Duodenal mucosa (tissue), 2 donors: Measurements from ENCODE around the gene INF2.

Experiments
- H3K27ac ChIP-seq: one replicate; pipeline ENCODE4 v1.7.0; 2013; ENCODE audit warnings: low read depth, low read length
- H3K27me3 ChIP-seq, 2 donors: one replicate each; pipeline ENCODE4 v1.7.0; 2013; ENCODE audit warnings: low read length in 2 of 2, control low read depth in 1 of 2; ENCODE audit not compliant: insufficient read depth in 2 of 2, control insufficient read depth in 1 of 2
- H3K36me3 ChIP-seq, 2 donors: one replicate each; pipeline ENCODE4 v1.7.0; 2013; ENCODE audit warnings: low read length in 2 of 2, control low read depth in 1 of 2; ENCODE audit not compliant: insufficient read depth in 2 of 2, control insufficient read depth in 1 of 2
- H3K4me1 ChIP-seq, 2 donors: one replicate each; pipeline ENCODE4 v1.7.0; 2013; ENCODE audit warnings: low read length in 2 of 2, control low read depth in 1 of 2; ENCODE audit not compliant: insufficient read depth in 2 of 2, control insufficient read depth in 1 of 2
- H3K4me3 ChIP-seq, 2 donors: one replicate each; pipeline ENCODE4 v1.7.0; 2013; ENCODE audit warnings: low read length in 2 of 2, low read depth in 1 of 2
- H3K9ac ChIP-seq, 2 donors: one replicate each; pipeline ENCODE4 v1.7.0; 2013; ENCODE audit warnings: low read length in 2 of 2, low read depth in 1 of 2
- H3K9me3 ChIP-seq, 2 donors: one replicate each; pipeline ENCODE4 v1.7.0; 2013; ENCODE audit warnings: low read length in 2 of 2, control low read depth in 1 of 2; ENCODE audit not compliant: control insufficient read depth in 1 of 2

The INF2 gene

DNA sequence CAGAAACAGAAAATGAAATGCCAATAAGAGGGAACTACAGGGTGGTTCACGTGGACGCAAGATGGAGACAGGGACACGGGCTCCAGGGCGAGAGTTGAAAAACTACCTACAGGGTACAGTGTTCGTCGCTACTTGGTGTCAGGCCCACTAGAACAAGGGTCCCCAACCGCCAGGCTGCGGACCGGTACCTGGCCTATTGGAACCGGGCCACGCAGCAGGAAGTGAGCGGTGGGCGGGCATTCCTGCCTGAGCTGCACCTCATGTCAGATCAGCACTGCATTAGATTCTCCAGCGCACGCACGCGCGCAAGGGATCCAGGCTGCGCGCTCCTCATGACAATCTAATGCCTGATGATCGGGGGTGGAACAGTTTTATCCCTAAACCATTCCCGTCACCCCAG, 14.8 kb downstream of the INF2 start:
- H3K27ac ChIP-seq = no peak overlapping the region
- H3K4me3 ChIP-seq = no peak overlapping the region
- H3K27me3 ChIP-seq = no peaks in the 10 kb centered on the region
- no peaks in the 10 kb centered on the region for H3K9me3 ChIP-seq
- H3K9ac ChIP-seq = no peak overlapping the region
- H3K4me1 ChIP-seq = no peaks in the 10 kb centered on the region
- peaks cover 10 to 57% of the 10 kb centered on the region in 2 donors for H3K36me3 ChIP-seq

DNA sequence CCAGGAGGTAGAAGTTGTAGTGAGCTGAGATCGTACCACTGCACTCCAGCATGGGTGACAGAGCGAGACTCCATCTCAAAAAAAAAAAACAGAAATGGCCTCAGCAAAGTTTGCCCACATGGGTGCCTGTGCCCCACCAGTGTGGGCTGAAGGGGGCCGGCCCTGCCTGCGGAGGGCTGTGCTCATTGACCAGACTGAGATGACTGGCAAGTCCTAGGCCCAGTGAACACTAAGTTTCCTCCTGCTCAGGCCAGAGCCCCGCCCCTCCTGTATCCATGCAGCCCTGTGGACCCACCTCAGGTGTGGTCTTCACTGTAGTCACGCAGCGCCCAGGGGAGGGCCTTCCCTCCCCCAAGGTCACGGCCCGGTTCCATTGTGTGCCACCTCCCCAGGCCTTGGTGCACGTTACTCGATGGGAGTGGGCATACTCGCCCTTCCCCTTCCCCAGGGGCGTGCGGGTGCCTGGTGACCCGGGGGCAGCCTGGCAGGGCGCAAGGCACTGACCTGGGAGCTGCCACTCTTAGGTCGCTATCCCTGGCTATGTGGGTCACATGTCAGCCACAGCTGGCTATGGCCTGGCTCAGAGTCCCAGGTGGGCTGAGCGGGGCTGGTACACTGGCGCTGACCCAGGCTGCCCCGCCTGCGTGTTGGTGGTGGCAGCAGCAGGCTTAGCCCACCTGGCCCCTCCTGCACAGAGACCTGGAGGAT, 16.1 kb downstream of the INF2 start:
- Histone ChIP-seq H3K9ac (no peak overlapping the region), H3K9me3 (no peaks in the 10 kb centered on the region), H3K4me1 (no peaks in the 10 kb centered on the region), H3K4me3 (no peak overlapping the region), H3K27me3 (no peaks in the 10 kb centered on the region), H3K27ac (no peak overlapping the region), H3K36me3 (peaks cover 19 to 70% of the 10 kb centered on the region in 2 donors)

DNA sequence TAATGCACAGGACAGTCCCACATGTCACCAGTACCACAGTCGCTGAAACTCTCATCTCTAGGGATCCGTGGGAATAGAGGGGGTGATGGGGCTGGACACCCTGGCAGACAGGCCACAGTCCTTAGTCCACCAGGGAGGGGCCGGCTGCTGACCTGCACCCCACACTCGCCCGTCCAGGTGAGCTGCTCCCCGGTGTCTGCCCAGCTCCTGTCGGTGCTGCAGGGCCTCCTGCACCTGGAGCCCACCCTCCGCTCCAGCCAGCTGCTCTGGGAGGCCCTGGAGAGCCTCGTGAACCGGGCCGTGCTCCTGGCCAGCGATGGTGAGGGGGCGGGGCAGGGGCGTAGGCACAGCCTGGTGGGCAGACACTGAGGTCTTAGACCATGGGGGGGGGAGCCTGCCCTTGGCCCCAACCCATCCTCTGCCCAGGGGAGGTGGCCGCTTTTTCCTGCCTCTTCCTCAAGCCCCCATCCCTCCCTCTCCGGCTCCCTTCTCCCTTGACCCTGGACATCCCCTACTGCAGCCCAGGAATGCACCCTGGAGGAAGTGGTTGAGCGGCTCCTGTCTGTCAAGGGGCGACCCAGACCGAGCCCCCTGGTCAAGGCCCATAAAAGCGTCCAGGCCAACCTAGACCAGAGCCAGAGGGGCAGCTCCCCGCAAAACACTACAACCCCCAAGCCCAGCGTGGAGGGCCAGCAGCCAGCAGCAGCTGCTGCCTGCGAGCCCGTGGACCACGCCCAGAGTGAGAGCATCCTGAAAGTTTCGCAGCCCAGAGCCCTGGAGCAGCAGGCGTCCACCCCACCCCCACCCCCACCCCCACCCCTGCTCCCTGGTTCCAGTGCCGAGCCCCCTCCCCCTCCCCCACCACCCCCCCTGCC, 17.6 kb downstream of the INF2 start:
- no peak overlapping the region for H3K9ac ChIP-seq
- no peaks in the 10 kb centered on the region for H3K4me1 ChIP-seq

DNA sequence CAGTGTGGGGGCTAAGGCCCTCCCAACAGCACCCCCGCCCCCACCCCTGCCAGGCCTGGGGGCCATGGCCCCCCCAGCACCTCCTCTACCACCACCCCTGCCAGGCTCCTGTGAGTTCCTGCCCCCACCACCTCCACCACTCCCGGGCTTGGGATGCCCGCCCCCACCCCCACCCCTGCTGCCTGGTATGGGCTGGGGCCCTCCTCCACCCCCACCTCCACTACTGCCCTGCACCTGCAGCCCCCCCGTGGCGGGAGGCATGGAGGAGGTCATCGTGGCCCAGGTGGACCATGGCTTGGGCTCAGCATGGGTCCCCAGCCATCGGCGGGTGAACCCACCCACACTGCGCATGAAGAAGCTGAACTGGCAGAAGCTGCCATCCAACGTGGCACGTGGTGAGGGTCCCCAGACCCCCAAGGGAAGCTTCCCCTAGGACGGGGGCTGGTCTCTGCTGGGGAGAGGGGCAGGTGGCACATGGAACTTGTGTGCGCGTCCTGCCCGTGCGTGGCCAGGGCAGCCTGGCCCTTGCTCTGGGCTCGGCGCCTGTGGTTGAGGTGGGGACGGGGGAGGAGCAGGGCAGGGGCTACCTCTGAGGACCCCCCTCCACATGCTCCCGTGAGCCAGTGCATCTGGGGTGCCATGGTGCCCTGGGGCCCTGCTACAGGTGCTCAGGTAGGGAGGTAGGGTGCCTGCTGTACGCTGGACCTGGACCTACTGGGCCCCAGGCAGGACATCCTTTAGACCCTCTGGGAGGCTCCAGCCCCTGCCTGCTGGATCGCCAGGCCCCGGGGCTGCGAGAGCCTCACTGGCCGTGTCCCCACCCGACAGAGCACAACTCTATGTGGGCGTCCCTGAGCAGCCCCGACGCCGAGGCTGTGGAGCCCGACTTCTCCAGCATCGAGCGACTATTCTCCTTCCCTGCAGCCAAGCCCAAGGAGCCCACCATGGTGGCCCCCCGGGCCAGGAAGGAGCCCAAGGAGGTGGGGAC, 18.5 kb downstream of the INF2 start:
- no peaks in the 10 kb centered on the region for H3K27me3 ChIP-seq

More for the DNA sequence above, 17.6 kb downstream of the INF2 start:
- no peaks in the 10 kb centered on the region for H3K9me3 ChIP-seq
- peaks cover 29 to 74% of the 10 kb centered on the region in 2 donors for H3K36me3 ChIP-seq
- H3K4me3 ChIP-seq = no peak overlapping the region
- H3K27ac ChIP-seq = no peak overlapping the region
- H3K27me3 ChIP-seq = no peaks in the 10 kb centered on the region

DNA sequence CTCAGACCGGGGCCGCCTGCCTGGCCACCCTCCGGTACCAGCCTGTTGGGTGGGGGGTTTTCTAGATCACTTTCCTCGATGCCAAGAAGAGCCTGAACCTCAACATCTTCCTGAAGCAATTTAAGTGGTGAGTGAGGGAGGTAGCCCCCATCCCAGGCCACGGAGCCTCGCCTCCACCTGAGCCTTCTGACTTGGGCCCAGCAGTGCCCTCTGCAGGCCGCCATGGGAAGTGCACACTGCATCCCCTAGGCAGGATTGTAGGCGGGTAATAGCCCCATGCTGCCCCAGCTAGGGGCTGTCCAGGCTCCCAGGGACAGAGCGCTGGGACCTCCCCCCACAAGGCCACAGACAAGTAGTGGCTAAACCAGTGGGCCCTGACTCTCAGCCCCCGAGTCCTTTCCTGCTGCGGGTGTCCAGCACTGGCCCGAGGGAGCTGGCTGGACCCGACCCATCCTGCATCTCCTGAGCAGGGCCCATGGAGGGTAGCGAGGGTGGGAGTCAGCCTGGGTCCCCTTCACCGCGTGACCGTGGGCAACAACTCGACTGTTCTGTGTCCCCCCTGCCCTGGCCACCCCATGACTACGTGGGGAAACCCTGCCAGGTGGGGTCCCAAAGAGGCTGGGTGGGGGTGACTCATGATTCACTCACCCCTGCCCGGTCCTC, 19.3 kb downstream of the INF2 start:
- H3K9ac ChIP-seq = no peak overlapping the region
- H3K36me3 ChIP-seq = peaks cover 26 to 72% of the 10 kb centered on the region in 2 donors
- H3K4me1 ChIP-seq = no peaks in the 10 kb centered on the region
- H3K9me3 ChIP-seq = no peaks in the 10 kb centered on the region
- no peak overlapping the region for H3K27ac ChIP-seq
- no peak overlapping the region for H3K4me3 ChIP-seq
- no peaks in the 10 kb centered on the region for H3K27me3 ChIP-seq

More for the DNA sequence above, 18.5 kb downstream of the INF2 start:
- Histone ChIP-seq H3K4me1 (no peaks in the 10 kb centered on the region), H3K27ac (no peak overlapping the region), H3K9ac (no peak overlapping the region), H3K9me3 (no peaks in the 10 kb centered on the region), H3K36me3 (peaks cover 29 to 76% of the 10 kb centered on the region in 2 donors), H3K4me3 (no peak overlapping the region)

DNA sequence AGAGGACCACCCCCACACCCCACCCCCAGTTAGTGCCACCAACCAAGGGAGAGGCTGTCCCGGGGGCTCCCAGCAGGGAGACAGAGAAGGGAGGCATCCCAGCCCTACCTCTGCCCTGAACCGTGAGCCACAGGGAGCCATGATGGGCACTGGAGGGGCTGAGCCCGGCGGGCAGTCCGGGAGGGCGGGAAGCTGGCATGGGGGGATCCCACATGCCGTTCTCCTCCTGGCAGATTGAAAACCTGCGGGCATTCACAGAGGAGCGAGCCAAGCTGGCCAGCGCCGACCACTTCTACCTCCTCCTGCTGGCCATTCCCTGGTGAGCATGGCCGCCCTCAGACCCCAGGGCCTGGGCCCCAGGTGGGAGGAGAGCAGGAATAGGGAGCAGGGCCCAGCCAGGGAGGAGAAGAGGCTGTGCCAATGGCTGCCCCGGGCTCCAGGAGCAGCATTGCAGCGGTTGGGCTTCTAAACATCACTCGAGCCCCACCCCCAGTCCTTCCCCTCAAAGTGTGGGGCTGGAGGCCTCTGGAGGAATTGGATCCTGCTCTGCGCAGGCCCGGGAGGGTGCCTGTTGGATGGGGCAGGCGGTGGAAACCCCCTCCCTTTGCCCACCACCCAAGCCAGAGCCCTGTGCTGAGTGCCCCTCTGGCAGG, 20.1 kb downstream of the INF2 start:
- no peak overlapping the region for H3K27ac ChIP-seq
- no peaks in the 10 kb centered on the region for H3K9me3 ChIP-seq
- H3K36me3 ChIP-seq = peaks cover 26 to 69% of the 10 kb centered on the region in 2 donors
- H3K27me3 ChIP-seq = no peaks in the 10 kb centered on the region
- H3K4me3 ChIP-seq = no peak overlapping the region
- no peak overlapping the region for H3K9ac ChIP-seq
- no peaks in the 10 kb centered on the region for H3K4me1 ChIP-seq

DNA sequence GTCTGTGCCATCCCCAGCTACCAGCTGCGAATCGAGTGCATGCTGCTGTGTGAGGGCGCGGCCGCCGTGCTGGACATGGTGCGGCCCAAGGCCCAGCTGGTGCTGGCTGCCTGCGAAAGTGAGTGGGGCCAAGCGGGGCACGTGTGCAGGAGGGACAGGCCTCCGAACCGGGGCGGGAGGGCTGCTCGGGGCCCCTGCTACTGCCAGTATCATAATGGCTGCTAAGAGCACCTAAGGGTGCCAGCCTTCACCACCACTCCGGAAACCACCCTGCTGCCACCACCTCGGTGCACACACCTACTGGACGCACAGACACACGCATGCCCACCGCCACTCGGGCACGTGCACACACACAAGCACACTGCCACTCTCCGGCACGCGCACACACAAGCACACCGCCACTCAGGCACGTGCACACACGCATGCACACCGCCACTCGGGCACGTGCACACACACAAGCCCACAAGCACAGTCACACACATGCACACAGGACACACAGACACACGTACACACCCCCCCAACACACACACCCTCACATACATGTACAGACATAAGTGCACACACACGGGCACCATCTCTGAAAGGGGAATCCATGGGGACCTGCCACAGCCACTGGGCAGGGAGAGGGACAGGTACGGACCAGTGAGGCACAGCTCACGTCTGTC, 20.8 kb downstream of the INF2 start:
- Histone ChIP-seq H3K9ac (no peak overlapping the region), H3K27ac (no peak overlapping the region), H3K4me3 (no peak overlapping the region), H3K27me3 (no peaks in the 10 kb centered on the region), H3K4me1 (no peaks in the 10 kb centered on the region), H3K36me3 (peaks cover 31 to 71% of the 10 kb centered on the region in 2 donors), H3K9me3 (no peaks in the 10 kb centered on the region)

DNA sequence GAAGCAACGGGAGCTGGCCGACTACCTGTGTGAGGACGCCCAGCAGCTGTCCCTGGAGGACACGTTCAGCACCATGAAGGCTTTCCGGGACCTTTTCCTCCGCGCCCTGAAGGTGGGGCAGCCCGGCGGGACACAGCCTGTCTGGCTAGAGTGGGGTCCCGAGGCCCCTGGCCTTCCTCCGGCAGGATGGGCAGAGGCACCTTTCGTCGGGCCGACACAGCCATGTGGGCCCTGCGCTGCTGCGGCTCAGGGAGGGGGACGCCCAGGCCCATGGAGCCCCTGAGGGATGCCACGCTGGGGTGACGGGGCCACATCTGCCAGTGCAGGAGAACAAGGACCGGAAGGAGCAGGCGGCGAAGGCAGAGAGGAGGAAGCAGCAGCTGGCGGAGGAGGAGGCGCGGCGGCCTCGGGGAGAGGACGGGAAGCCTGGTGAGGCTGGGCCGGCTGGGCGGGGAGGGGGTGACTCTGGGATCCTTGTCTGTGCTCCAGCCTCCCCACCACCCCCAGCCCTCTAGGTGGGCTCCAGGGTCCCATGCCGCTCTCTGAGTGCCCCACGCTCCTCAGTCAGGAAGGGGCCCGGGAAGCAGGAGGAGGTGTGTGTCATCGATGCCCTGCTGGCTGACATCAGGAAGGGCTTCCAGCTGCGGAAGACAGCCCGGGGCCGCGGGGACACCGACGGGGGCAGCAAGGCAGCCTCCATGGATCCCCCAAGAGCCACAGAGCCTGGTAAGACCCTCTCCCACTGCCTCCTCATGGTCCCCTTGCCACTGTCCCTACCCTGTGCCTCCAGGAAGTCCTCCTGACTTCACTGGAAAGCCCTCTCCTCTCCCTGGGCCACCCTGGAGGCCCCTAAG, 23.7 kb downstream of the INF2 start:
- Histone ChIP-seq H3K27ac (no peak overlapping the region), H3K4me3 (no peak overlapping the region), H3K36me3 (peaks cover 41 to 72% of the 10 kb centered on the region in 2 donors), H3K4me1 (no peaks in the 10 kb centered on the region), H3K9me3 (no peaks in the 10 kb centered on the region), H3K27me3 (no peaks in the 10 kb centered on the region), H3K9ac (no peak overlapping the region)
